Mesothelial cell of epicardium (in vitro differentiated cells): ENCODE results near the gene DTWD2. TPM values are rescaled to one million over a fixed set of nuclear protein-coding genes. Genes with fewer than 3 reads are reported as not detected.

ENCODE experiments used
- DNase-seq, 2 experiments: peaks; one replicate each; pipeline ENCODE4 v3.0.0; 2021; ENCODE audit warnings: low spot score in 2 of 2; ENCODE audit not compliant: unreplicated experiment in 2 of 2
- H3K27ac Mint-ChIP-seq: 2 replicates; pipeline ENCODE4 v1.8.0; 2021; ENCODE audit warnings: mixed read lengths
- H3K27me3 Mint-ChIP-seq: 2 replicates; pipeline ENCODE4 v1.8.0; 2021; ENCODE audit warnings: low read depth, mixed read lengths
- H3K36me3 Mint-ChIP-seq: 2 replicates; pipeline ENCODE4 v1.8.0; 2021; ENCODE audit warnings: mixed read lengths
- H3K4me1 Mint-ChIP-seq: 2 replicates; pipeline ENCODE4 v1.8.0; 2021; ENCODE audit warnings: mixed read lengths
- H3K4me3 Mint-ChIP-seq: 2 replicates; pipeline ENCODE4 v1.8.0; 2021; ENCODE audit warnings: mild to moderate bottlenecking, moderate library complexity, mixed read lengths
- H3K9me3 Mint-ChIP-seq: 2 replicates; pipeline ENCODE4 v1.8.0; 2021; ENCODE audit warnings: mixed read lengths
- total RNA-seq: library from RNA; stranded (reverse); gene quantifications from 3 replicates; pipeline ENCODE4 v1.2.1, GENCODE V29; 2021
- TF ChIP-seq, protein P1 (sequence below): fragments of 200-600 bp; sonication (generic); IDR thresholded peaks from one replicate; pipeline ENCODE4 v1.5.0; 2021; ENCODE audit warnings: antibody characterized with exemption; ENCODE audit not compliant: unreplicated experiment

DTWD2 gene, protein sequence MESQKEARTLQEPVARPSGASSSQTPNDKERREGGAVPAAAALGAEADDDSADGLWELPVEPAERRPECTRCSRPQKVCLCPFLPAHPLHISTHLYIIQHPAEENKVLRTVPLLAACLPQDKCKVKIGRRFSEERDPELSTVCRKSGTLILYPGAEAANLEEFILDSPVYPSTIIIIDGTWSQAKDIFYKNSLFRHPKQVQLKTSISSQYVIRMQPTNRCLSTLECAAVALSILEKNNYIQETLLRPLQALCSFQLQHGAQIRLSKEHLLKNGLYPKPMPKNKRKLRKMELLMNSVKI
- 8.2 to 9.3 TPM (median 9.1 TPM) in 3 replicates for total RNA-seq

DNA sequence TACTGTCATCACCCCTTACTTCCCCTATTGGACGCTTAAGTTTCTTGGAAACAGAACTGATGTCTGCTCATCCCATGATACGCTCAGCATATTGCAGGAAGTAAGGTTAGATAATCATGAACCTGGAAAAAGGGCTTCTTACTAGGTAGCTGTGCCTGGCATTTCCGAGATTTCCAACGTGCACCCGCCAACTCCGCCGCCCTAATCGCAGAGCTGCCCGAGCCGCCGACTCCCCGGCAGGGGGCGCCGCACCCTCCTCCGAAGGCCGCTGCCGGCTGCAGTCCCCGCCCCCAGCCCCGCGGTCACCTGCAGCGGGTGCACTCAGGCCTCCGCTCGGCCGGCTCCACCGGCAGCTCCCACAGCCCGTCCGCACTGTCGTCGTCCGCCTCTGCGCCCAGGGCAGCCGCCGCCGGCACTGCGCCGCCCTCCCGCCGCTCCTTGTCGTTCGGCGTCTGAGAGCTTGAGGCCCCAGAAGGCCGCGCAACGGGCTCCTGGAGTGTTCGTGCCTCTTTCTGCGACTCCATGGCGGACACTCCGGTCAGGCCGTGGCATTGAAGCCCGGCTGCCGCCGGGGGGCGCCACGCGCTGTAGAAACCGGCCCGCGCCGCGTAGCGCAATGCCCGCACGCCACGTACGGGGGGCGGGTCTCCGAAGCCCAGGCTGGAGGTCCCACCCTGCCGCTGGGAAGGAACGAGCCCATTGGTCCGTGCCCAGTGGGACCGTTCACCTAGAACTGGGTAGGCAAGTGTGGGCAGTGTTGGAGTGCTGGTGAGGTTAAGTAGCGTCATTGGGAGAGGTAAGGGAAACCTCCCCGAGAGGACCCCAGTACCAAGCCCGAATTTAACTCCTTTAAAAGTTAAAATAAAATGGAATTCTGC is at the start of gene DTWD2:
Gene DTWD2 (minus strand): TSS at position 560 of the 878 bp plus-strand sequence. CDS start 36 bp downstream, at position 524.
- Mint-ChIP-seq H3K9me3 (peaks cover 5% of the 10 kb centered on the region), H3K27ac (peak within 1 kb of the TSS; percentile 72), H3K36me3 (no peaks in the 10 kb centered on the region), H3K4me3 (peak within 1 kb of the TSS; percentile 69), H3K27me3 (no peaks in the 10 kb centered on the region), H3K4me1 (peaks cover 45% of the 10 kb centered on the region)
- DNase-seq: peak; percentile 88 to 96
- TF ChIP-seq, protein P1, sequence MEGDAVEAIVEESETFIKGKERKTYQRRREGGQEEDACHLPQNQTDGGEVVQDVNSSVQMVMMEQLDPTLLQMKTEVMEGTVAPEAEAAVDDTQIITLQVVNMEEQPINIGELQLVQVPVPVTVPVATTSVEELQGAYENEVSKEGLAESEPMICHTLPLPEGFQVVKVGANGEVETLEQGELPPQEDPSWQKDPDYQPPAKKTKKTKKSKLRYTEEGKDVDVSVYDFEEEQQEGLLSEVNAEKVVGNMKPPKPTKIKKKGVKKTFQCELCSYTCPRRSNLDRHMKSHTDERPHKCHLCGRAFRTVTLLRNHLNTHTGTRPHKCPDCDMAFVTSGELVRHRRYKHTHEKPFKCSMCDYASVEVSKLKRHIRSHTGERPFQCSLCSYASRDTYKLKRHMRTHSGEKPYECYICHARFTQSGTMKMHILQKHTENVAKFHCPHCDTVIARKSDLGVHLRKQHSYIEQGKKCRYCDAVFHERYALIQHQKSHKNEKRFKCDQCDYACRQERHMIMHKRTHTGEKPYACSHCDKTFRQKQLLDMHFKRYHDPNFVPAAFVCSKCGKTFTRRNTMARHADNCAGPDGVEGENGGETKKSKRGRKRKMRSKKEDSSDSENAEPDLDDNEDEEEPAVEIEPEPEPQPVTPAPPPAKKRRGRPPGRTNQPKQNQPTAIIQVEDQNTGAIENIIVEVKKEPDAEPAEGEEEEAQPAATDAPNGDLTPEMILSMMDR: peak; percentile 90

DNA sequence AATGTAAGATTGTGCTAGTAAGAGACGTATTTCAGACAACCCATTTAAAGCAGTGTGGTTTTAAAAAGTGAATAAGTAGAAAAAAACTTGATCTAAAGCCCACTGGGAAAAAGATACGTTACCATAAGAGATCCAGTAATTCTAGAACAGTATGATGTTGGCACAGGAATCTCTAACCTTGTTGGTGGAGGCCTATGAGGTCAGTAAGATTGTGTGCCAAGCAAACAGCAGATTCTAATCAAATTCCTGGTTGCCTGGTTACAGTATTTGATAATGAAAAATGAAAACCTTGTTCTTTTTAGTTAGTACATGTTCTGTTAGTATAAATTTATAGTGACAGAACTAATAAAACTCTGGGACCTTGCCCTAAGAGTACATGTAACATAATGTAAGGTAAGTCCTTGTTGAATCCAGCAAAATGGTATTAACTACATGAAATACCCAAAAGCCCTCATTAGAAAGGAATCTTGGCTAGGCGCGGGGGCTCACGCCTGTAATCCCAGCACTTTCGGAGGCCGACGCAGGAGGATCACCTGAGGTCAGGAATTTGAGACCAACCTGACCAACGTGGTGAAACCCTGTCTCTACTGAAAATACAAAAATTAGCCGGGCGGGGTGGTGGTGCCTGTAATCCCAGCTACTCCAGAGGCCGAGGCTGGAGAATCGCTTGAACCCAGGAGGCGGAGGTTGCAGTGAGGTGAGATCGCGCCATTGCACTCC is 49.3 kb upstream of the DTWD2 start:
- H3K4me3 Mint-ChIP-seq: no peak overlapping the region
- DNase-seq: no peak
- H3K27ac Mint-ChIP-seq: no peak overlapping the region
- H3K9me3 Mint-ChIP-seq: peaks cover 5% of the 10 kb centered on the region
- H3K4me1 Mint-ChIP-seq: no peaks in the 10 kb centered on the region
- TF ChIP-seq, protein P1: no peak
- H3K27me3 Mint-ChIP-seq: no peaks in the 10 kb centered on the region
- H3K36me3 Mint-ChIP-seq: no peaks in the 10 kb centered on the region

DNA sequence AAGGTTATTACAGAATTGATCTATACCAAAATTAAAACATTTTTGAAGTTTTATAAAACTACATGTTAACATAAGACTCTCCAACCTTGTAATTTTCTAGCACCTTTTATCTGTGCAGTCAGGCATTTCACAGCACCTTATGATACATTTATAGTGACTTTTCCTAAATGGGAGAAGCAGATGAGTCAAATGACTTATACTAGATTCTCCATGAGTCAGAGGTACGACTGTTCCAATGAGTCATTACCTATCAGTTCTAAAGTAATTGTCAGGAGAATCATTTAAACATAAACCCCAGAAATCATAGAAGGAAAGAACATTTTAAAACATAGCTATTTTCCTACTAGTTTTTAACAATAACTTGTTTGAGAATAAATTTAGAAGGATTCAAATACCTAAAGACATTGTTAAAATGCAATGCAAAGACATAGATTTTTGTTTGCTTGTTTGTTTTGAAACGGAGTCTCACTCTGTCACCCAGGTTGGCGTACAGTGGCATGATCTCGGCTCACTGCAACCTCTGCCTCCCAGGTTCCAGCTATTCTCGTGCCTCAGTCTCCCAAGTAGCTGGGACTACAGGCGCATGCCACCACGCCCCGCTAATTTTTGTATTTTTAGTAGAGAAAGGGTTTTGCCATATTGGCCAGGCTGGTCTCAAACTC is 47.9 kb upstream of the DTWD2 start:
- no peak overlapping the region for H3K27ac Mint-ChIP-seq
- no peak for DNase-seq

DNA sequence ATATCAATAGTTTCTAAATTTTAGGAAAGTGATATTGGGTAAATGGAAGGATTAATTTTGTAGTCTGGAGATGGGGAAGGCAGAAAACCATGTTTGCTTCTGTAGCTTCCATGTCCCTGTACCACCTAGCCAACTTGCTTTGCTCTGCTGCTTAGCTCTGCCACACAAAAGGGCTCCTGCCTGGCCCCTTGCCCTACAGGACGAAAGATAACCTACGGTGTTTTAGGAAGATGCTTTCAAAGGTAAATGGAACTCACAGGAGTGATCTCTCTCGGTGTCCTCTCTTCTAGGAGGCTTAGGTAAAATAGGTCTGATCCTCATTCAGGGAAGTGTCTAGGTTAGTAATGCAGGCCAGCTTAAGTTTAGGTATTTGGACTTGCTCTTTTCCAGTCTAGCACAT is 44.8 kb upstream of the DTWD2 start:
- TF ChIP-seq, protein P1: no peak
- DNase-seq: no peak
- H3K4me1 Mint-ChIP-seq: peaks cover 2% of the 10 kb centered on the region
- H3K27me3 Mint-ChIP-seq: no peaks in the 10 kb centered on the region
- H3K4me3 Mint-ChIP-seq: no peak overlapping the region
- H3K36me3 Mint-ChIP-seq: no peaks in the 10 kb centered on the region
- H3K9me3 Mint-ChIP-seq: peaks cover under 1% of the 10 kb centered on the region
- H3K27ac Mint-ChIP-seq: no peak overlapping the region

More for the DNA sequence above, 47.9 kb upstream of the DTWD2 start:
- no peaks in the 10 kb centered on the region for H3K4me1 Mint-ChIP-seq
- H3K27me3 Mint-ChIP-seq: no peaks in the 10 kb centered on the region
- H3K9me3 Mint-ChIP-seq: peaks cover 5% of the 10 kb centered on the region
- H3K36me3 Mint-ChIP-seq: no peaks in the 10 kb centered on the region
- TF ChIP-seq, protein P1: no peak
- H3K4me3 Mint-ChIP-seq: no peak overlapping the region

DNA sequence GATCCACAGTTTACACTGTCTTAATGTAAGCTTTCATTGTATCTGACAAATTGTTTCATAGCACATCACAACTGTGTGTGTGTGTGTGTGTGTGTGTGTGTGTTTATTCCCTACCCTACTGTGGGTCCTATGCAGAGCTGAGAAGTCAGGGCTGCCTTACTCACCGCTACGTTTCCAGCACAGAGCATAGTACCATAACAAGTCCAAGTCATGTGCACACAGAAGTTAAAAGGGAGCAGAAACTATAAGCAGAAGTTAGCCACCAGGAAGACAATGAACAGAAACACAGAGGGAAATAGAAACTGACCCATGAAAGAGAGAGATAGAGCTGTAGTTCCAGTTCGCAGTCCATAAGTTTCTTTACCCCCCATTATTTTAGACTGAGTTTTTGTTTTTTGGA is 44.3 kb upstream of the DTWD2 start:
- TF ChIP-seq, protein P1: no peak
- DNase-seq: no peak
- Mint-ChIP-seq H3K9me3 (no peaks in the 10 kb centered on the region), H3K4me3 (no peak overlapping the region), H3K27ac (no peak overlapping the region), H3K4me1 (peaks cover 2% of the 10 kb centered on the region), H3K27me3 (no peaks in the 10 kb centered on the region), H3K36me3 (no peaks in the 10 kb centered on the region)
